Left cardiac atrium (tissue), 4 donors: ENCODE measurements around the gene NCF1. TPM values are rescaled to one million over a fixed set of nuclear protein-coding genes. Genes with fewer than 3 reads are reported as not detected.
"Not testable (repeated sequence)": the region's sequence is repeated elsewhere in the genome, so short reads cannot be mapped to it uniquely, and the experiment has no call there.

Experiments
- ATAC-seq, 2 donors: fragments of 200-7000 bp; cut with Tn5 transposase; one replicate each; pipeline ENCODE4 v1.9.1; 2020; ENCODE audit warnings: mild to moderate bottlenecking in 2 of 2, moderate library complexity in 2 of 2
- DNase-seq: peaks from one replicate; pipeline ENCODE4 v3.0.0-alpha.2; 2020
- intact Hi-C, 2 donors: fragments of 100-400 bp; cut with DNase I; formaldehyde crosslinking; loops; one replicate each; pipeline versions ENCODE4 v1.14.1 to v1.15.1; 2022 to 2023
- long read RNA-seq: library from polyadenylated mRNA; unstranded; transcript quantifications from one replicate; pipeline ENCODE4 v2.0.0, GENCODE V29; 2021
- total RNA-seq, 2 donors: library from RNA; stranded (reverse); fragmentation: NEBNext Ultra II Directional; extraction: Animal tissue kit (Norgen Biotek cat#: 25700); gene quantifications; one replicate each; pipeline ENCODE4 v1.2.1, GENCODE V29; 2021
- donor health status: DM: no; HTN: yes; CAD: no.
- donor health status: DM: no; HTN: yes; CAD: no; lungs with severe emphysema.
- donor health status: DM: yes; HTN: yes; CAD: no.
- donor health status: Dilated cardiomyopathy.

Gene NCF1
- total RNA-seq, result 10 to 100 TPM in 1 of 2 donors, 1 to 10 TPM in 1; 1.9 to 10.8 TPM
- long read RNA-seq, partial matches to known transcripts, result 1 of 2 reads
- long read RNA-seq, other reads (novel, unspliced or antisense), result 1 of 2 reads

DNA sequence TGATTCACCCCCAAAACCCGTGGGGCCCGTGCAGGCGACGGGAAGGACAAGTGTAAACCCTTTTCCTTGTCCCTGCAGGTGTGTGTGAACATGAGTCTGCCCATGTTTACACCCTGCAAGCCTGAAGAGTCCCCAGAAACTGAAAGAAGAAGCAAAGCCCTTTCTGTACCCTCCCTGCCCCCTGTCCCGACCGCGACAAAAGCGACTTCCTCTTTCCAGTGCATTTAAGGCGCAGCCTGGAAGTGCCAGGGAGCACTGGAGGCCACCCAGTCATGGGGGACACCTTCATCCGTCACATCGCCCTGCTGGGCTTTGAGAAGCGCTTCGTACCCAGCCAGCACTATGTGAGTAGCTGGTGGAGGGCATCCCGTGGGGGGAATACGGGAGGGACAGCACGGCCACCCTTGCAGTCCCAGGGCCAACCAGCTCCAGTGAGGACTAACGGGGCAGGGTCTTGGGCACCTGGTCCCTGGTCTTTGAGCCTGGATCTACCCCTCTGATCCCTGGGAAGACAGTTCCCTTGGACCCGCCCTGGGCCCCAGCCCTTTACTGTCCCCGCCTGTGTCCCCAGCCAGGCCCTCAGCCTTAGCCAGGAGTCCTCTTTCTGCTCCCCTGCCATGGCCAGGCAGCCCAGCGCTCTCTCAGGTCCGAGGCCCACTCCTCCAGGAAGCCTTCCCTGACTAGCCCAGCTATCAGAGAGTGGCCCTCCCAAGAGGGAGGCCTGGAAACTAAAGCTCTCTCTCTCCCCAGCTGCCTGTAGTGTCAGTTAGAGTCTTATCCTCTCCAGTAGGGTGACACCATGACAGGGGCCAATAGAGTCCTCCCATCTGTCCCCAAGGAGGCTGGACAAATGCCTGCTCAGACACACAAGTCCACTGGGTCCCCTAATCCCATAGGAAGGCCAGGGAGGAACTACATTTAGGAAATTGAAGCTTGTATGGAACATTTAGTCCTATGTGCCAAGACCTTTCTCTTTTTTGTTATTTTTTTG, at the start of gene NCF1:
Gene NCF1 (plus strand): TSS at position 252 of the 991 bp plus-strand sequence. CDS start 21 bp downstream, at position 273.
- peak; percentile 58 to 81 for ATAC-seq
- DNase-seq, intact Hi-C loops: not testable (repeated sequence)

- ATAC-seq, result no peak
- DNase-seq, result no peak
- intact Hi-C loops, result no loop called here
These were observed 48.0 kb upstream of the NCF1 start for GRCh38 chr7:74725840-74726239.

- no peak for DNase-seq
- ATAC-seq, result no peak
- intact Hi-C loops, result no loop called here
These were observed 47.3 kb upstream of the NCF1 start for GRCh38 chr7:74726309-74727101.

DNA sequence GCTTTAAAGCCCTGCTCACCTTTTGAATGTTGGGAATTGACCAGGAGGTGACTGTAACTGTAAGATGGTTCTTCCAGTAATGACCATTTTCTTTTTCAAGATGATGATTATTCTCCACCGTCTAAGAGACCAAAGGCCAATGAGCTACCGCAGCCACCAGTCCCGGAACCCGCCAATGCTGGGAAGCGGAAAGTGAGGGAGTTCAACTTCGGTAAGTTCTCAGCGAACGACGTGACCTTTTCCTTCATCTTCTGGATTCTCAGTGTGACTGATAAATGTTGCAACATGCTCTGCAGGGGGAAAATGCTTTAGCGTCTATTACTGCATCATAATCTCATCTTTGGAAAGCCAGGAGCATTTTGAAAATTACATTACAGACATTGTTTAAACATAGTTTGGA, 45.1 kb upstream of the NCF1 start:
- intact Hi-C loops, ATAC-seq, DNase-seq: not testable (repeated sequence)

DNA sequence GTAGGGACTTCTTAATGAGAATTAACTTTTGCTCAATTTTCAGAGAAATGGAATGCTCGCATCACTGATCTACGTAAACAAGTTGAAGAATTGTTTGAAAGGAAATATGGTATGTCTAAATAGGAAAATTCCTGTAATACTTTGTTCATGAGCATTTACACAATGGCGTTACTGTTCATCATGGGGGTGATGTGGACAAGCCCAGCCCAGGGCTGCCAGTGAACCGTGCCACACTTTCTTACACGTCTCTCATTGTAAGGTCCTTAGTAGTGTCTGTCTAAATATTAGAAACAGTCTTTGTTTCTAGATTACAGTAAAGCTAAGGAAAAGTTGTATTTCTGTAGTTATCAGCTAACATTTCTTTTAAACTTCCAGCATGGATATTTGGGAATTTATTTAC, 43.6 kb upstream of the NCF1 start:
- DNase-seq, ATAC-seq, intact Hi-C loops: not testable (repeated sequence)

DNA sequence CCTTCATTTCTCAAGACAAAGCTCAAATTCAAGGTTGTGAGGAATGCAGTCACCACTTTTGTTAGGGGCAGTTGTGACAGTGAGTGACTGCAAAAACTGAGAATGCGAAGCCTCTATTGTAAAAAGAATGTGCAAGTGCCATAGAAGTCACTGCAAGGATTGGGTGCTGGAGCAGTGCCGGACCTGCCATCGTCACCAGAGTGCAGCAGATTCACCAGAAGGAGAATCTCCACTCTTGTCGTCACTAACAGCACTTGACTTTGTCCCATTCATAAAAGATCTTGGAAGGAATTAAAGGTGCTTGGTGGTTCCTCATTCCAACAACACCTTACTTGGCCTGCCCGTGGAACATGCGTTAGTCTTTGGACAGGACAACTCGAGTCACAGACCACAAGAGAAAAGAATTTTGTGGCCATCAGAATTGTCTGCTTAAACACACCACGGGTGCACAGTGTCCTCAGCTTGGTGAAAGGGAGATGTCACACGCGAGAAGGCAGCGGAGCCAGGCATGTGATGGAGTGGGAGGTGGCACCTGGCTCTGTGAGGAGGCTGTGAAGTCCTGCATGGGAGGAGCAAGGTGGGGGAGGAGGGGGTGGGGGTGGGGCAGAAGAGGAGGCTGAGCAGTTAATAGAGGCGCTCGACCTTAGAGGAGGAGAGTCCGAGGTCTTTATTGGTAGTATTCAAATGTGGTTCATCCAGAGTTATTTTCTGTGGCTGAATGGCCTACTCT, 33.7 kb upstream of the NCF1 start:
- ATAC-seq, intact Hi-C loops, DNase-seq: not testable (repeated sequence)

DNA sequence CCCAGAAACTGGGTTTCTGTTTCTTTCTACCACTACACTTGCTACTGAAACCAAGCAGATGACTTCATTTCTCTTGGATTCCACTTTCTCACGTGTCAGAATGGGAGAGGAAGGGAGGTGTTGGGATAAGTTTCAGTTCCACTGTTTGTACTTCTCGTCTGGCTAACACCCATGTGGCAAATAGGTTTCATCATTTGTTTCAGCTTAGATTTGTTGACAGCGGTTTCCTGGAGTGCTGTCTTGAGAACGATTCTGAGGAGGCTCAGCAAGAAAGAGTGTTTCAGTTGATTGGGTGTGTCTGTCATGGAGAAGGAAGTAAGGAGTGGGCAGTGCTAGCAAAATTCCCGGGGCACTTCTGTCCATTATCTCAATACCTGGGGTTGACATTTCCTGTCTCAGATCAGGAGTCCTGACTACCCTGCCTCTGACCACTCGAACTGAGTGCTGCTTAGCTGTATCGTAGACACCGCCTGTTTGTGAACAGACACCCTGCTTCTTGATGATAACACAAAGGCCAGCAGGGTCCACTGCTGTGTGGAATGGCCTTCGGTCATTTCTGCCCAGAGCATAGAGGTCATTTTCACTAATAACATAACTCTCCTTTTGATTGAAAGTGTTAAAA, 29.8 kb upstream of the NCF1 start:
- DNase-seq, intact Hi-C loops: not testable (repeated sequence)
- peak; percentile 61 to 88 for ATAC-seq

- intact Hi-C loops, DNase-seq: not testable (repeated sequence)
- ATAC-seq, result peak; percentile 79 to 86
These were observed 19.8 kb upstream of the NCF1 start for GRCh38 chr7:74753921-74754482.

DNA sequence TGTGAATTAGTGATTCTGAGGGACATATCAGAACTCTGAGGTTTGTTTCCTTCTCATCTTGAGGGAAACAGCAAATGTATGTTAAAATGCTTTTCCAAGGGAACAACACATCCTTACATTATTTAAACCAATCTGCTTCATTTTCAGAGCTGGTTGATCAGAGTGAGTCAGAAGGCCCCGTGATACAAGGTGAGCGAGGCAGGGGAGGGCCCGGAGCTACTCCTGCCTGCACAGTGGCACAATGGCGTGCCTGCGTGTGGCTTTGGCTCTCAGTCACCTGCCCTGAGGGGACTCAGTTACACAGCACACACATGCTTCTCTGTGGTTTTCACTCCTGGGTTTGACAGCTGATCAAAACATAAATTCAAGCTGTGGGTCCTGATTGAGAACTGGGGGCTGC, 17.1 kb upstream of the NCF1 start:
- intact Hi-C loops, ATAC-seq, DNase-seq: not testable (repeated sequence)

DNA sequence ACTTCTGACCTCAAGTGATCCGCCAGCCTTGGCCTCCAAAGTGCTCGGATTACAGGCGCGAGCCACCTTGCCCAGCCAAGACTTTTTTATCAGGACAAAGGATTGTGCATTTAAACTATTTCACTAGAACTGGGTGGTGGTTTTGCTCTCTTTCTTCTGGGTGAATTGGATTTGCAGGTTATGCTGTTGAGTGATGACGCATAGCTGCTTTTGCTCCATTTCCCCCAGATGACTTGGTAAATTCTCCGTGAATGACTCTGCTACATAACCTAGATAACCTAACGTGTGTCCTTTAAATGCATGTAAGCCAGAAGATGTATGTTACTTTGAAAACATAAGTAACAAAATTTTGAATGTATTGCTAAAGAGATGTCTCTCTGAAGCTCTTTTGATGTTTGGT, 15.5 kb upstream of the NCF1 start:
- intact Hi-C loops, DNase-seq, ATAC-seq: not testable (repeated sequence)

GRCh38 chr7:74758982-74759381, 14.8 kb upstream of the NCF1 start:
- ATAC-seq, DNase-seq, intact Hi-C loops: not testable (repeated sequence)

GRCh38 chr7:74765205-74765918, 8.4 kb upstream of the NCF1 start:
- intact Hi-C loops, DNase-seq: not testable (repeated sequence)
- ATAC-seq, result peak; percentile 47 to 55

GRCh38 chr7:74766509-74766908, 7.3 kb upstream of the NCF1 start:
- intact Hi-C loops, DNase-seq: not testable (repeated sequence)
- peak in 1 of 2 donors; percentile 44 for ATAC-seq

GRCh38 chr7:74766991-74767390, 6.8 kb upstream of the NCF1 start:
- intact Hi-C loops, DNase-seq, ATAC-seq: not testable (repeated sequence)

GRCh38 chr7:74770062-74770461, 3.7 kb upstream of the NCF1 start:
- intact Hi-C loops, ATAC-seq: not testable (repeated sequence)
- DNase-seq, result peak; percentile 17

GRCh38 chr7:74772093-74772492, 1.7 kb upstream of the NCF1 start:
- DNase-seq, ATAC-seq, intact Hi-C loops: not testable (repeated sequence)

DNA sequence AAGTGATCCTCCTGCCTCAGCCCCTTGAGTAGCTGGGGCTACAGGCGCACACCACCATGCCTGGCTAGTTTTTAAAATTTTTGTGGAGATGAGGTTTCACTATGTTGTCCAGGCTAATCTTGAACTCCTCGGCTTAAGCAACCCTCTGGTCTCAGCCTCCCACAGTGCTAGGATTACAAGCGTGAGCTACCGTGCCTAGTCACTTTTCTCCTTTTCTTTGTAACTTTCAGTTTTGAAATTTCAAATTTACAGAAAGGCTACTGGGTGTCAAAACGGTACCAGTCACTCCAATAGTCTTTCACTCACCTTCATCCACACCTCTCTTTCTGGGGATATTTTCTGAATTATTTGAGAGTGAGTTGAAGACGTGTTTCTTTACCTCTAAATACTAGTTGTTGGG, 1.3 kb downstream of the NCF1 start:
- ATAC-seq, DNase-seq, intact Hi-C loops: not testable (repeated sequence)
